WTC11 (cell line): ENCODE data around the gene RTKN2.

Source experiments
- NFYB ChIP-seq: sonication (generic); formaldehyde crosslinking; conservative IDR thresholded peaks from 2 replicates; pipeline ENCODE4 v1.8.0; 2022; ENCODE audit warnings: low read depth, missing genetic modification reagents
- NR3C1 ChIP-seq: sonication (generic); formaldehyde crosslinking; conservative IDR thresholded peaks from 2 replicates; pipeline ENCODE4 v1.8.1; 2023; ENCODE audit warnings: low read depth, mild to moderate bottlenecking, missing genetic modification reagents
- TEAD4 ChIP-seq: sonication (generic); formaldehyde crosslinking; IDR thresholded peaks from 2 replicates; pipeline ENCODE4 v1.8.0; 2022; ENCODE audit warnings: mild to moderate bottlenecking, missing genetic modification reagents
- ZNF263 ChIP-seq: sonication (generic); formaldehyde crosslinking; IDR thresholded peaks from 2 replicates; pipeline ENCODE4 v1.8.1; 2022; ENCODE audit warnings: low read depth, mild to moderate bottlenecking, moderate library complexity, missing genetic modification reagents
- ZNF317 ChIP-seq: sonication (generic); formaldehyde crosslinking; IDR thresholded peaks from 2 replicates; pipeline ENCODE4 v1.8.1; 2023; ENCODE audit warnings: low read depth, mild to moderate bottlenecking, moderate library complexity, missing genetic modification reagents, borderline replicate concordance
- TF ChIP-seq, protein P1 (sequence below): fragments of 200-600 bp; IDR thresholded peaks from 2 replicates; pipeline ENCODE4 v1.8.0; 2022; ENCODE audit warnings: antibody characterized with exemption

GRCh38 chr10:62157601-62158000 lies 111.0 kb downstream of the RTKN2 start:
- TF ChIP-seq ZNF317 (CRISPR knock-in tag) (no peak), ZNF263 (CRISPR knock-in tag) (no peak), NR3C1 (CRISPR knock-in tag) (no peak), NFYB (CRISPR knock-in tag) (no peak), TEAD4 (CRISPR knock-in tag) (no peak)
- TF ChIP-seq, protein P1, sequence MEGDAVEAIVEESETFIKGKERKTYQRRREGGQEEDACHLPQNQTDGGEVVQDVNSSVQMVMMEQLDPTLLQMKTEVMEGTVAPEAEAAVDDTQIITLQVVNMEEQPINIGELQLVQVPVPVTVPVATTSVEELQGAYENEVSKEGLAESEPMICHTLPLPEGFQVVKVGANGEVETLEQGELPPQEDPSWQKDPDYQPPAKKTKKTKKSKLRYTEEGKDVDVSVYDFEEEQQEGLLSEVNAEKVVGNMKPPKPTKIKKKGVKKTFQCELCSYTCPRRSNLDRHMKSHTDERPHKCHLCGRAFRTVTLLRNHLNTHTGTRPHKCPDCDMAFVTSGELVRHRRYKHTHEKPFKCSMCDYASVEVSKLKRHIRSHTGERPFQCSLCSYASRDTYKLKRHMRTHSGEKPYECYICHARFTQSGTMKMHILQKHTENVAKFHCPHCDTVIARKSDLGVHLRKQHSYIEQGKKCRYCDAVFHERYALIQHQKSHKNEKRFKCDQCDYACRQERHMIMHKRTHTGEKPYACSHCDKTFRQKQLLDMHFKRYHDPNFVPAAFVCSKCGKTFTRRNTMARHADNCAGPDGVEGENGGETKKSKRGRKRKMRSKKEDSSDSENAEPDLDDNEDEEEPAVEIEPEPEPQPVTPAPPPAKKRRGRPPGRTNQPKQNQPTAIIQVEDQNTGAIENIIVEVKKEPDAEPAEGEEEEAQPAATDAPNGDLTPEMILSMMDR, result no peak
